ENCODE results near the gene PIP4K2B.
"Not testable (repeated sequence)": the region's sequence is repeated elsewhere in the genome, so short reads cannot be mapped to it uniquely, and the experiment has no call there.

The PIP4K2B gene

GRCh38 chr17:38799501-38800236 is at the start of gene PIP4K2B:
Gene PIP4K2B (minus strand): TSS chr17:38799556. CDS start chr17:38799424, 132 bp downstream.
- DNase-seq: peak; percentile 99

GRCh38 chr17:38848557-38848891 is 49.2 kb upstream of the PIP4K2B start:
- DNase-seq: no peak

GRCh38 chr17:38844261-38844757 is 45.0 kb upstream of the PIP4K2B start:
- DNase-seq: no peak

GRCh38 chr17:38825762-38826247 is 26.4 kb upstream of the PIP4K2B start:
- no peak for DNase-seq

- DNase-seq: peak; percentile 93
Measured at GRCh38 chr17:38824899-38825761, 25.8 kb upstream of the PIP4K2B start, which contains the start of gene CWC25. Gene CWC25 (minus strand): TSS chr17:38825321. CDS start chr17:38825183, 138 bp downstream.

- DNase-seq: peak; percentile 72
Measured at GRCh38 chr17:38815576-38816193, 16.3 kb upstream of the PIP4K2B start.

GRCh38 chr17:38809828-38810227 is 10.5 kb upstream of the PIP4K2B start:
- no peak for DNase-seq

- DNase-seq: no peak
Measured at GRCh38 chr17:38800237-38800760, 943 bp upstream of the PIP4K2B start.

GRCh38 chr17:38798614-38799500 is 499 bp downstream of the PIP4K2B start:
- peak; percentile 64 for DNase-seq

GRCh38 chr17:38797828-38798227 is 1.5 kb downstream of the PIP4K2B start:
- no peak for DNase-seq

- DNase-seq: peak; percentile 20
Measured at GRCh38 chr17:38797158-38797490, 2.2 kb downstream of the PIP4K2B start.

- no peak for DNase-seq
Measured at GRCh38 chr17:38796451-38797157, 2.8 kb downstream of the PIP4K2B start.

GRCh38 chr17:38794221-38794620 is 5.1 kb downstream of the PIP4K2B start:
- DNase-seq: no peak

- DNase-seq: no peak
Measured at GRCh38 chr17:38791162-38791561, 8.2 kb downstream of the PIP4K2B start.

- DNase-seq: not testable (repeated sequence)
Measured at GRCh38 chr17:38790148-38790707, 9.1 kb downstream of the PIP4K2B start.

- DNase-seq: peak; percentile 72
Measured at GRCh38 chr17:38789185-38789584, 10.2 kb downstream of the PIP4K2B start.

- DNase-seq: not testable (repeated sequence)
Measured at GRCh38 chr17:38787999-38788398, 11.4 kb downstream of the PIP4K2B start.

GRCh38 chr17:38786372-38786771 is 13.0 kb downstream of the PIP4K2B start:
- DNase-seq: no peak

GRCh38 chr17:38783227-38783626 is 16.1 kb downstream of the PIP4K2B start:
- DNase-seq: no peak

GRCh38 chr17:38779965-38780752 is 19.2 kb downstream of the PIP4K2B start:
- no peak for DNase-seq
